Naive thymus-derived CD4-positive, alpha-beta T cell (primary cell): Measurements from ENCODE around the gene REC8. TPM values are rescaled to one million over a fixed set of nuclear protein-coding genes. Genes with fewer than 3 reads are reported as not detected.

Experiments used
- ATAC-seq: fragments of 150-1000 bp; cut with Tn5 transposase; 2 replicates; pipeline ENCODE4 v1.10.0; 2021; ENCODE audit warnings: mild to moderate bottlenecking, moderate library complexity
- CTCF ChIA-PET: fragments of 350-600 bp; sonication (Branson Sonifier 250); formaldehyde crosslinking; loops from one replicate; lab custom pipeline; 2021; ENCODE audit warnings: antibody characterized with exemption; lab: Charles Lee
- POLR2A ChIA-PET: fragments of 350-600 bp; sonication (Branson Sonifier 250); formaldehyde crosslinking; loops from one replicate; lab custom pipeline; 2021; ENCODE audit warnings: antibody characterized with exemption, inconsistent platforms; lab: Charles Lee
- DNase-seq, 9 donors: peaks; one replicate each; pipeline versions ENCODE4 v3.0.0 to v3.0.0-alpha.2; 2020 to 2022; ENCODE audit warnings: mixed read lengths in 1 of 9
- H3K27ac ChIP-seq: one replicate; pipeline ENCODE4 v1.7.0; 2013; ENCODE audit warnings: mild to moderate bottlenecking, low read depth, low read length, moderate library complexity
- H3K27me3 ChIP-seq, 2 donors: one replicate each; pipeline ENCODE4 v1.7.0; 2013; ENCODE audit warnings: low read length in 2 of 2, mild to moderate bottlenecking in 2 of 2, moderate library complexity in 2 of 2; ENCODE audit not compliant: control insufficient read depth in 2 of 2, insufficient read depth in 2 of 2
- H3K36me3 ChIP-seq, 3 experiments: 1 replicate in 2 of 3; 2 replicates in 1 of 3; pipeline ENCODE4 v1.7.0; 2013; ENCODE audit warnings: low read length in 3 of 3, mild to moderate bottlenecking in 3 of 3, moderate library complexity in 1 of 3; ENCODE audit not compliant: insufficient read depth in 3 of 3, control insufficient read depth in 2 of 3
- H3K4me1 ChIP-seq, 2 donors: one replicate each; pipeline ENCODE4 v1.7.0; 2013; ENCODE audit warnings: low read length in 2 of 2, mild to moderate bottlenecking in 2 of 2, moderate library complexity in 1 of 2; ENCODE audit not compliant: control insufficient read depth in 2 of 2, insufficient read depth in 2 of 2
- H3K4me3 ChIP-seq: 2 replicates; pipeline ENCODE4 v1.7.0; 2013; ENCODE audit warnings: mild to moderate bottlenecking, low read length
- H3K9me3 ChIP-seq, 3 experiments: 1 replicate in 2 of 3; 2 replicates in 1 of 3; pipeline ENCODE4 v1.7.0; 2013; ENCODE audit warnings: low read length in 3 of 3; ENCODE audit not compliant: control insufficient read depth in 2 of 3
- H3K27ac Mint-ChIP-seq, 9 donors: one replicate each; pipeline ENCODE4 v1.8.0; 2020 to 2022; ENCODE audit warnings: mixed read lengths in 9 of 9, mild to moderate bottlenecking in 8 of 9, moderate library complexity in 5 of 9, inconsistent platforms in 2 of 9
- H3K27me3 Mint-ChIP-seq, 5 donors: one replicate each; pipeline ENCODE4 v1.8.0; 2021 to 2022; ENCODE audit warnings: mixed read lengths in 5 of 5, mild to moderate bottlenecking in 1 of 5
- H3K36me3 Mint-ChIP-seq, 5 donors: one replicate each; pipeline ENCODE4 v1.8.0; 2020 to 2022; ENCODE audit warnings: mixed read lengths in 5 of 5, mild to moderate bottlenecking in 3 of 5, inconsistent platforms in 1 of 5
- H3K4me1 Mint-ChIP-seq, 7 donors: one replicate each; pipeline ENCODE4 v1.8.0; 2020 to 2022; ENCODE audit warnings: mixed read lengths in 7 of 7, mild to moderate bottlenecking in 3 of 7, inconsistent platforms in 1 of 7
- H3K4me3 Mint-ChIP-seq, 10 donors: one replicate each; pipeline ENCODE4 v1.8.0; 2020 to 2022; ENCODE audit warnings: mild to moderate bottlenecking in 10 of 10, mixed read lengths in 10 of 10, moderate library complexity in 6 of 10, inconsistent platforms in 2 of 10
- H3K9me3 Mint-ChIP-seq, 11 donors: one replicate each; pipeline ENCODE4 v1.8.0; 2020 to 2022; ENCODE audit warnings: mixed read lengths in 11 of 11, mild to moderate bottlenecking in 4 of 11, inconsistent platforms in 1 of 11, moderate library complexity in 1 of 11
- intact Hi-C, 2 donors: fragments of 100-400 bp; cut with micrococcal nuclease; formaldehyde crosslinking; loops; one replicate each; pipeline ENCODE4 v1.15.1; 2023
- polyA plus RNA-seq, 2 donors: library from polyadenylated mRNA; unstranded; fragments of 300-500 nt; fragmentation: Illumina TruSeq; gene quantifications; one replicate each; pipeline ENCODE4 v1.2.3, GENCODE V29; 2021
- total RNA-seq, 6 experiments: library from RNA in 5 of 6; stranded (reverse) in 5 of 6; gene quantifications; 1 replicate in 5 of 6; 2 replicates in 1 of 6; pipeline ENCODE4 v1.2.3 and lab custom pipeline; 2021 to 2026

REC8 gene
- total and polyA plus RNA-seq, 7 experiments from 2014 or later: 4.4 to 80.5 (median 23.3) TPM

- peaks cover 17 to 23% of the 10 kb centered on the region in 2 donors for H3K4me1 ChIP-seq
- DNase-seq: no peak
- Mint-ChIP-seq H3K27me3 (no peaks in the 10 kb centered on the region), H3K27ac (peak overlapping the region in 8 of 9 donors; percentile 33 to 96 (median 91)), H3K4me3 (peak overlapping the region in 2 of 10 donors; percentile 11 to 12), H3K4me1 (peaks cover 31 to 60% (median 53%) of the 10 kb centered on the region in 7 donors), H3K36me3 (peaks cover 0 to 23% (median 11%) of the 10 kb centered on the region in 5 donors), H3K9me3 (peaks cover 0 to 2% (median 0%) of the 10 kb centered on the region in 11 donors)
- no peaks in the 10 kb centered on the region for H3K27me3 ChIP-seq
- H3K27ac ChIP-seq: peak overlapping the region; percentile 83
- ATAC-seq: no peak
- peaks cover 3 to 40% (median 5%) of the 10 kb centered on the region in 3 experiments for H3K36me3 ChIP-seq
- no peak overlapping the region for H3K4me3 ChIP-seq
- intact Hi-C loops: loop anchor here in 1 of 2 donors (2.0 kb wide), 1 partner anchor 109 kb away; the partner anchor contains the start of genes DHRS1 and NOP9
- CTCF ChIA-PET: interaction anchor here (1.4 to 2.1 kb wide), 2 partner anchors 28 to 53 kb away, joined by 6 to 7 read pairs; partner anchors contain the start of genes IRF9 and TINF2
- POLR2A ChIA-PET: interaction anchor here (0.7 to 2.8 kb wide), 12 partner anchors 9 to 1149 kb away, joined by 3 to 21 read pairs (median 4); partner anchors contain the start of genes CHMP4A, DCAF11, MDP1 and NRL
- H3K9me3 ChIP-seq: no peaks in the 10 kb centered on the region
Observed at GRCh38 chr14:24189460-24189859, 17.6 kb downstream of the REC8 start.

GRCh38 chr14:24190416-24190815 is 18.5 kb downstream of the REC8 start:
- H3K36me3 Mint-ChIP-seq: peaks cover 0 to 24% (median 11%) of the 10 kb centered on the region in 5 donors
- POLR2A ChIA-PET: interaction anchor here (0.7 kb wide), 1 partner anchor 1150 kb away, joined by 3 read pairs; no protein-coding TSS in a partner anchor

GRCh38 chr14:24192933-24193332 is 21.1 kb downstream of the REC8 start:
- ATAC-seq (no peak), DNase-seq (no peak)
- H3K9me3 Mint-ChIP-seq: no peaks in the 10 kb centered on the region
- Histone ChIP-seq H3K9me3 (no peaks in the 10 kb centered on the region), H3K27ac (no peak overlapping the region), H3K4me1 (peaks cover 17 to 24% of the 10 kb centered on the region in 2 donors), H3K36me3 (peaks cover 0 to 26% (median 5%) of the 10 kb centered on the region in 3 experiments), H3K27me3 (no peaks in the 10 kb centered on the region), H3K4me3 (no peak overlapping the region)
- peak overlapping the region in 6 of 9 donors; percentile 12 to 77 (median 58) for H3K27ac Mint-ChIP-seq
- CTCF ChIA-PET: no interaction called here
- H3K4me1 Mint-ChIP-seq: peaks cover 34 to 69% (median 61%) of the 10 kb centered on the region in 7 donors
- peaks cover 4 to 27% (median 11%) of the 10 kb centered on the region in 5 donors for H3K36me3 Mint-ChIP-seq
- POLR2A ChIA-PET: no interaction called here
- no peaks in the 10 kb centered on the region for H3K27me3 Mint-ChIP-seq
- intact Hi-C loops: no loop called here
- H3K4me3 Mint-ChIP-seq: peak overlapping the region in 6 of 10 donors; percentile 9 to 75 (median 32)

More at GRCh38 chr14:24190416-24190815, 18.5 kb downstream of the REC8 start:
- peaks cover 31 to 66% (median 59%) of the 10 kb centered on the region in 7 donors for H3K4me1 Mint-ChIP-seq
- H3K4me3 Mint-ChIP-seq: no peak overlapping the region
- Histone ChIP-seq H3K9me3 (no peaks in the 10 kb centered on the region), H3K4me3 (no peak overlapping the region), H3K4me1 (peaks cover 21 to 27% of the 10 kb centered on the region in 2 donors), H3K27me3 (no peaks in the 10 kb centered on the region), H3K36me3 (peaks cover 0 to 34% (median 5%) of the 10 kb centered on the region in 3 experiments), H3K27ac (no peak overlapping the region)
- DNase-seq: no peak
- CTCF ChIA-PET: no interaction called here
- peak overlapping the region in 2 of 9 donors; percentile 17 to 78 for H3K27ac Mint-ChIP-seq
- no peaks in the 10 kb centered on the region for H3K9me3 Mint-ChIP-seq
- no peak for ATAC-seq
- intact Hi-C loops: no loop called here
- H3K27me3 Mint-ChIP-seq: no peaks in the 10 kb centered on the region

- Mint-ChIP-seq H3K27ac (peak overlapping the region; percentile 88 to 98 (median 98)), H3K27me3 (no peaks in the 10 kb centered on the region), H3K4me1 (peaks cover 38 to 68% (median 63%) of the 10 kb centered on the region in 7 donors), H3K36me3 (peaks cover 8 to 36% (median 11%) of the 10 kb centered on the region in 5 donors), H3K9me3 (peaks cover 0 to 1% (median 0%) of the 10 kb centered on the region in 11 donors), H3K4me3 (peak overlapping the region; percentile 88 to 97 (median 93))
- peaks cover 0 to 26% (median 5%) of the 10 kb centered on the region in 3 experiments for H3K36me3 ChIP-seq
- H3K27me3 ChIP-seq: no peaks in the 10 kb centered on the region
- H3K4me1 ChIP-seq: peaks cover 14 to 18% of the 10 kb centered on the region in 2 donors
- H3K27ac ChIP-seq: peak overlapping the region; percentile 99
- intact Hi-C loops: no loop called here
- H3K4me3 ChIP-seq: peak overlapping the region; percentile 74
- ChIA-PET POLR2A (interaction anchor here (0.7 to 3.9 kb wide), 11 partner anchors 9 to 114 kb away, joined by 3 to 79 read pairs (median 7); partner anchors contain the start of genes CHMP4A, DCAF11, GMPR2 and IRF9), CTCF (interaction anchor here (0.6 to 1.0 kb wide), 3 partner anchors 21 to 1100 kb away, joined by 3 to 5 read pairs (median 4); partner anchors contain the start of genes ACIN1 and MDP1)
- DNase-seq: no peak
- no peak for ATAC-seq
- no peaks in the 10 kb centered on the region for H3K9me3 ChIP-seq
Observed at GRCh38 chr14:24194186-24194872, 22.4 kb downstream of the REC8 start.

- H3K27ac Mint-ChIP-seq: peak overlapping the region; percentile 88 to 98 (median 98)
- ChIA-PET POLR2A (interaction anchor here (0.7 to 3.9 kb wide), 16 partner anchors 10 to 114 kb away, joined by 3 to 79 read pairs (median 6); partner anchors contain the start of genes CHMP4A, CIDEB, DCAF11 and EMC9), CTCF (interaction anchor here (0.9 to 2.0 kb wide), 2 partner anchors 13 to 21 kb away, joined by 3 to 6 read pairs; partner anchors contain the start of gene MDP1)
- H3K27me3 ChIP-seq: no peaks in the 10 kb centered on the region
- no peaks in the 10 kb centered on the region for H3K9me3 ChIP-seq
- peak overlapping the region; percentile 88 to 97 (median 93) for H3K4me3 Mint-ChIP-seq
- ATAC-seq: no peak
- peak overlapping the region; percentile 99 for H3K27ac ChIP-seq
- H3K36me3 ChIP-seq: peaks cover 0 to 26% (median 5%) of the 10 kb centered on the region in 3 experiments
- peaks cover 0 to 1% (median 0%) of the 10 kb centered on the region in 11 donors for H3K9me3 Mint-ChIP-seq
- intact Hi-C loops: loop anchor here (1.0 kb wide), 9 partner anchors 18 to 104 kb away; partner anchors contain the start of genes CHMP4A (in 2 of the 2), EMC9 (in 2 of the 2), GMPR2 (in 2 of the 2) and IRF9 (in 2 of the 2)
- H3K4me1 ChIP-seq: peaks cover 14 to 16% of the 10 kb centered on the region in 2 donors
- H3K4me1 Mint-ChIP-seq: peaks cover 38 to 70% (median 61%) of the 10 kb centered on the region in 7 donors
- H3K36me3 Mint-ChIP-seq: peaks cover 8 to 37% (median 11%) of the 10 kb centered on the region in 5 donors
- no peak for DNase-seq
- H3K27me3 Mint-ChIP-seq: no peaks in the 10 kb centered on the region
- H3K4me3 ChIP-seq: peak overlapping the region; percentile 74
Observed at GRCh38 chr14:24194873-24195185, 22.9 kb downstream of the REC8 start.
